ENCODE measurements around the gene SCMH1.
"Not testable (repeated sequence)": the region's sequence is repeated elsewhere in the genome, so short reads cannot be mapped to it uniquely, and the experiment has no call there.

SCMH1 gene

GRCh38 chr1:41144285-41144684 is 97.8 kb downstream of the SCMH1 start:
- DNase-seq, result no peak

GRCh38 chr1:41138549-41138948 is 103.6 kb downstream of the SCMH1 start:
- no peak for DNase-seq

- DNase-seq, result no peak
Measured at GRCh38 chr1:41135196-41135947, 106.7 kb downstream of the SCMH1 start.

- DNase-seq, result not testable (repeated sequence)
Measured at GRCh38 chr1:41134325-41134724, 107.8 kb downstream of the SCMH1 start.

- no peak for DNase-seq
Measured at GRCh38 chr1:41122851-41123518, 119.1 kb downstream of the SCMH1 start.

GRCh38 chr1:41122148-41122547 is 120.0 kb downstream of the SCMH1 start:
- DNase-seq, result no peak

GRCh38 chr1:41118645-41119044 is 123.5 kb downstream of the SCMH1 start:
- DNase-seq, result no peak

- not testable (repeated sequence) for DNase-seq
Measured at GRCh38 chr1:41117241-41117640, 124.9 kb downstream of the SCMH1 start.

GRCh38 chr1:41110736-41111135 is 131.4 kb downstream of the SCMH1 start:
- DNase-seq, result no peak

GRCh38 chr1:41110286-41110685 is 131.8 kb downstream of the SCMH1 start:
- DNase-seq, result no peak

- no peak for DNase-seq
Measured at GRCh38 chr1:41109310-41110197, 132.6 kb downstream of the SCMH1 start.

GRCh38 chr1:41108696-41109275 is 133.3 kb downstream of the SCMH1 start:
- no peak for DNase-seq

GRCh38 chr1:41103766-41104165 is 138.3 kb downstream of the SCMH1 start:
- DNase-seq, result no peak

GRCh38 chr1:41102653-41103052 is 139.5 kb downstream of the SCMH1 start:
- DNase-seq, result no peak

GRCh38 chr1:41101950-41102607 is 140.0 kb downstream of the SCMH1 start:
- DNase-seq, result no peak

GRCh38 chr1:41101076-41101475 is 141.0 kb downstream of the SCMH1 start:
- no peak for DNase-seq

- DNase-seq, result no peak
Measured at GRCh38 chr1:41100170-41100569, 141.9 kb downstream of the SCMH1 start.

GRCh38 chr1:41098730-41099460 is 143.2 kb downstream of the SCMH1 start:
- no peak for DNase-seq

- no peak for DNase-seq
Measured at GRCh38 chr1:41097105-41097504, 145.0 kb downstream of the SCMH1 start.

GRCh38 chr1:41093826-41094225 is 148.3 kb downstream of the SCMH1 start:
- DNase-seq, result no peak

- DNase-seq, result no peak
Measured at GRCh38 chr1:41086921-41087320, 155.2 kb downstream of the SCMH1 start.

- DNase-seq, result no peak
Measured at GRCh38 chr1:41078616-41079015, 163.5 kb downstream of the SCMH1 start.
